Fibroblast of skin of back (primary cell): Measurements from ENCODE around the gene CYB5R3.
"Not testable (repeated sequence)": the region's sequence is repeated elsewhere in the genome, so short reads cannot be mapped to it uniquely, and the experiment has no call there.

Experiments
- DNase-seq: peaks from one replicate; pipeline ENCODE4 v3.0.0-alpha.2; 2013

CYB5R3 gene

GRCh38 chr22:42678894-42679293 lies 29.7 kb upstream of the CYB5R3 start:
- DNase-seq: no peak

DNA sequence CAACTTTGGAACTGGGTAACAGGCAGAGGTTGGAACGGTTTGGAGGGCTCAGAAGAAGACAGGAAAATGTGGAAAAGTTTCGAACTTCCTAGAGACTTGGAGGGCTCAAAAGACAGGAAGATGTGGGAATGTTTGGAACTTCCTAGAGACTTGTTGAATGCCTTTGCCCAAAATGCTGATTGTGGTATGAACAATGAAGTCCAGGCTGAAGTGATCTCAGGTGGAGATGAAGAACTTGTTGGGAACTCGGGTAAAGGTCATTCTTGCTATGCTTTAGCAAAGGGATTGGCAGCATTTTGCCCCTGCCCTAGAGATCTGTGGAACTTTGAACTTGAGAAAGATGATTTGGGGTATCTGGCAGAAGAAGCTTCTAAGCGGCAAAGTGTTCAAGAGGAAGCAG lies 28.7 kb upstream of the CYB5R3 start:
- not testable (repeated sequence) for DNase-seq

DNA sequence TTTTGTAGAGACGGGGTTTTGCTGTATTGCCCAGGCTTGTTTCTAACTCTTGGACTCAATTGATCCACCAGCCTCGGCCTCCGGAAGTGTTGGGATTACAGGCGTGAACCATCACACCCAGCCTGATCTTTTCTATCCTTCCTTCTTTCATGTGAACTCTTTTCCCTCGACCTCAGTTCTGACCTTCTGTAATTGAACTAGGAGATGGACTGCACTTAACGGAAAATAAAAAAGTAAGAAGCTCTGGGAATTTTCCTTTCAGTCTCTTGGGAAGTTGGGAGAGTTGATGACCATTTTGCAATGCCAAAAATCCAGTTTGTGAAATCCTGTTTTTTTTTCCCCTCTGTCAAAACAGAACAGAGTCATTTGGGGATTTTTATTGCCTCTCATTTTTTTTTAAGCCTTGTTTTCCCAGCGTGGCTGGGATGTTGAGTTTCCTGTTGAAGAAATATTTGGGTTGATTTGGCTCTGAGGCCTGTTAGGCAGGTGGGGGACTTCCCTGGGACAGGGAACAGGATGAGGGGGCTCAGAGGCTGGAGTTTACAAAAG lies 26.9 kb upstream of the CYB5R3 start:
- peak; percentile 57 for DNase-seq

DNA sequence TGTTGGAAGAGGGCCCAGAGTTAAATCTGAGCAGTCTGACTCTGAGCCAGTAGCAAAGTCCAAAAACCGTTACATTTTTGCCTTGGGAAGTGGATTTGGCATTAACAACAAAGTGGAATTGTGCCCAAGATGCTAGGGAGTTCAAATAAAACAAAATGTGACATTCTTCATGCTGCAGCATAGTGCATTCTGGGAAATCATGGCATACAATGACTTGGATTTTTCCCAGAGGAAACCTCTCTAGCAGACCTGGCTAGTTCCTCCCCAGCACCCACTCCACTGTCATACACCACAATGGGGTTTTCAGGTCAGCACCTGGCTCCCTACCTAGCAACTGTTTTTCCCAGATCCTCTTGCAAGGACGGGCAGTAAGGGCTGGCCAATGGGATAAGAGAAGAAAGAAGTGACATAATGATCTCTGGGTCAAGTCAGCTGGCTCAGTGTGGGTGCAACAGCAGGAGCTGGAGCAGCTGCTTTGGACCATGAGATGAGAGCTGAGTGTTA lies 24.8 kb upstream of the CYB5R3 start:
- no peak for DNase-seq

DNA sequence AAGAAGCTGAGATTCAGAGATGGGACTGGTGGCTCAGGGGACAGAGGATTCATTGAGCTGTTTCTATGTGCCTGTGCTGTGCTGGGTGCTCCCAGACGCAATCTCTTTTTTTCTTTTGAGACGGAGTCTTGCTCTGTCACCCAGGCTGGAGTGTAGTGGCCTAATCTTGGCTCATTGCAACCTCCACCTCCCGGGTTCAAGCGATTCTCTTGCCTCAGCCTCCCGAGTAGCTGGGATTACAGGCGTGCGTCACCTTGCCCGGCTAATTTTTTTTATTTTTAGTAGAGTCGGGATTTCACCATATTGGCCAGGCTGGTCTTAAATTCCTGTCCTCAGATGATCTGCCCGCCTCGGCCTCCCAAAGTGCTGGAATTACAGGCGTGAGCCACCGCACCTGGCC lies 23.9 kb upstream of the CYB5R3 start:
- DNase-seq: not testable (repeated sequence)

- DNase-seq: no peak
Observed at GRCh38 chr22:42670921-42671709, 21.9 kb upstream of the CYB5R3 start.

DNA sequence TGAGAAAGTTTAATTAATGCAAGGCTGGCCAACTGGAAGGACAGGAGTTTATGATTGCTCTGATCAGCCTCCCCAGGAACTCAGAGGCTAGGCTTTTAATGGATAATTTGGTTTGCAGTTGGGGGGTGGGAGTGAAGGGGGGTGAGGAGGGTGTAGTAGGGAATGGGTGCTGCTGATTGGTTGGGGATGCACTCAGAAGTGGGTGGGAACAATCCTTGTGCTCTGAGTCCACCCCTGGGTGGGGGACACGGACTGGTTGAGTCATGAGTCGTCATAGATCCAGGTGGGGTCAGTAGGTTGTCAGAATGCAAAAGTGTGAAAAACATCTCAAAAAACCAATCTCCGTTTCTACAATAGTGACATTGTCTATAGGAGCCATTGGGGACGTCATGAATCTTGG lies 20.9 kb upstream of the CYB5R3 start:
- DNase-seq: no peak

- not testable (repeated sequence) for DNase-seq
Observed at GRCh38 chr22:42666393-42666792, 17.2 kb upstream of the CYB5R3 start.

- DNase-seq: no peak
Observed at GRCh38 chr22:42664976-42665831, 16.0 kb upstream of the CYB5R3 start.

- peak; percentile 60 for DNase-seq
Observed at GRCh38 chr22:42661985-42662831, 13.0 kb upstream of the CYB5R3 start.

- no peak for DNase-seq
Observed at GRCh38 chr22:42656578-42656977, 7.4 kb upstream of the CYB5R3 start.

- no peak for DNase-seq
Observed at GRCh38 chr22:42655693-42656092, 6.5 kb upstream of the CYB5R3 start.

DNA sequence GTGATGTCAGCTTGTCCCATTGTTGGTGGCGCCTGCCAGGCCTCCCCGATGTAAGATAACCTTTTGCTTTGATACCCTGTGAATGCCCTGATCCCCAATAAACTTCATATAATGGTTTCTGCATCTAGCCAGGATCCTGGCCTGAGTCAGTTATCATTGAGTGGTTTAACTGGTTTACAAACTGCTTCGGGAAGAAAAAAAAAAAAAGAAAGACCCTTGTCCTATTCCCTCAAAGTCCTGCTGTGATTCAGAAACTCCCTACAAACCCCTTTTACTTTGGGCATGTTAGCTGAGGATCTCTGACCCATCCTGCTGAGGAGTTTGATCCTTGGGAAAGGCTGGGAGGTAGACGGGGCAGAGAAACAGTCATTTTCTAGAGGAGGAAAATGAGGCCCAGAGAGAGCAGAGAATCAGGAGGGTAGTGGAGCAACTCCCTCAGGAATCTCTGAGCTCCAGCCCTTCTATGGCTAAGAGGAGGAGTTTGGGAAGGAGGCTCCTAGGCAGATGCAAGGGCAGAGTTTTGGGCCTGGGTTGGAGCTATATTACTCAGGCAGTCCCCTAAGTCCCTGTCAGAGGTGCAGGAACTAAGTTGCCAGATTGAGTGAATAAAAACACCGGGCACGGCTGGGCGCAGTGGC lies 5.4 kb upstream of the CYB5R3 start:
- DNase-seq: no peak

DNA sequence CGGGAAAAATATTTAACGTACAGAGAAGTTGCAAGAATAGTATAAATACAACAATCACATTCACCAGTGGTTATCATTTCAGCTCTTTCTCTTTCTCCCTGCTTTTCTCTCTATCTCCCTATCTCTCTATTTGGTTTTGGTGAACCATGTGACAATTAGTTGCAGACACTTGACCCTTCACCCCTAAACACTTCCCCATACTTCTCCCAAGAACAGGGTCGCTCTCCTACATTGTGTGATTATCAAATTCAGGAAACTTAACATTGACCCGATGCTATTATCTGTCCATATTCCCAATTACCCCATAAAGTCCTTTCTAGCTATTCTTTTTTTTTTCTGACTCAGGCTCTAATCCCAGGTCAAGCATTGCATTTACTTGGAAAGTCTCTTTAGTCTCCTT lies 4.8 kb upstream of the CYB5R3 start:
- DNase-seq: no peak

GRCh38 chr22:42651134-42651533 lies 1.9 kb upstream of the CYB5R3 start:
- DNase-seq: peak; percentile 49

GRCh38 chr22:42648368-42649245 lies 585 bp downstream of the CYB5R3 start:
- DNase-seq: peak; percentile 49

- DNase-seq: no peak
Observed at GRCh38 chr22:42648017-42648367, 1.2 kb downstream of the CYB5R3 start.

GRCh38 chr22:42646569-42647525 lies 2.3 kb downstream of the CYB5R3 start:
- DNase-seq: no peak

DNA sequence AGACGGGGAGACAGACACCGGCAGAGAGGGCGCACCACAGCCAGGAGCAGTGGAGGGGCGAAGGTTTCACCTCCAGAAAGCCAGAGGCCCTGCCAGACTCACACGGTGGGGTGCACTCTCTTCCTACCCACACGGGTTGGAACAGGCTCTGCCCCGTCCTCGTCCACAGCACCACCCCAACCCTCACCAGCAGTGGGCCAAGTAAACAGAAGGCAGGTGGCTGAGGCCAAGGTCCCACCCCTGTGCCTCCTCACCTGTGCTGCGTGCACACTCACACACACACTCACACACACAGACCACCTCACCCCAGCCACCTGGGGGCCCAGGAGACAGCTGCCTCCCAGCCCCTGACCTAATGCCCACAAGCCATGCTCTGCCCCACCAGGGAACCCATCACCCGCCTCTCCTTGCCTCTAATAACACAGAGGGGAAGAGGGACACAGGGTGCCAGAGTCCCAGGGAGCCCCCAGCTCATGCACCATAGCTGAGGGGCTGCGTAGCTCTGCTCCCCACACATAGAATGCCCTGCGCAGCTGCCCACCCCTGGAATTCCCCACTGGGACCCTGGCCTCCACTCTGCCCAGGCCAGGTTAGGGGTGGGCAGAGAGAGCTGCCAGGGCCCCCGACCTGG lies 3.1 kb downstream of the CYB5R3 start:
- DNase-seq: no peak
